Thyroid gland (tissue), 4 donors: ENCODE measurements around the gene CC2D1B. TPM values are rescaled to one million over a fixed set of nuclear protein-coding genes. Genes with fewer than 3 reads are reported as not detected.

Experiments used
- DNase-seq, 2 donors: peaks; one replicate each; pipeline ENCODE4 v3.0.0-alpha.2; 2019
- H3K27ac ChIP-seq, 3 donors: fragments of 200-600 bp; sonication (generic); 1 replicate in 2 of 3; 2 replicates in 1 of 3; pipeline ENCODE4 v1.5.1; 2016 to 2019; ENCODE audit warnings: mild to moderate bottlenecking in 1 of 3, moderate library complexity in 1 of 3
- H3K27me3 ChIP-seq: fragments of 200-600 bp; sonication (generic); one replicate; pipeline ENCODE4 v1.5.1; 2019
- H3K36me3 ChIP-seq, 2 donors: fragments of 200-600 bp; sonication (generic); one replicate each; pipeline ENCODE4 v1.5.1; 2016 to 2019
- H3K4me1 ChIP-seq, 2 donors: fragments of 200-600 bp; sonication (generic); one replicate each; pipeline ENCODE4 v1.5.1; 2017 to 2019
- H3K4me3 ChIP-seq, 3 donors: fragments of 200-600 bp; sonication (generic); replicated peaks in 1 of 3; 1 replicate in 2 of 3; 2 replicates in 1 of 3; pipeline ENCODE4 v1.5.1; 2016; ENCODE audit warnings: mild to moderate bottlenecking in 1 of 3
- H3K9me3 ChIP-seq: fragments of 200-600 bp; sonication (generic); one replicate; pipeline ENCODE4 v1.5.1; 2017
- CTCF ChIP-seq, 6 experiments: fragments of 200-600 bp in 3 of 6; fragments of 450-650 bp in 3 of 6; sonication (generic) in 3 of 6; IDR thresholded peaks; one replicate each; pipeline ENCODE4 v1.5.1; 2016 to 2019; ENCODE audit warnings: antibody characterized with exemption in 6 of 6, mild to moderate bottlenecking in 2 of 6, inconsistent platforms in 1 of 6, moderate library complexity in 1 of 6
- POLR2A ChIP-seq, 2 donors: fragments of 450-650 bp; IDR thresholded peaks; one replicate each; pipeline ENCODE4 v1.6.1; 2017; ENCODE audit warnings: antibody characterized with exemption in 2 of 2, mild to moderate bottlenecking in 2 of 2, moderate library complexity in 1 of 2
- WGBS, 2 donors: methylation state at CpG; one replicate each; pipeline ENCODE4 v1.1.5; 2017; 5-methylcytosine and 5-hydroxymethylcytosine counted together
- intact Hi-C: fragments of 100-400 bp; cut with DNase I; formaldehyde crosslinking; loops from one replicate; pipeline ENCODE4 v1.15.1; 2023
- total RNA-seq, 4 donors: library from RNA; depleted of rRNA; stranded (reverse); fragments of >200 nt; gene quantifications; one replicate each; pipeline ENCODE4 v1.2.3, GENCODE V29; 2016

CC2D1B gene
- total RNA-seq, 4 donors from 2014 or later: 34.7 to 68.2 (median 48.4) TPM

GRCh38 chr1:52345252-52345651 lies 20.8 kb downstream of the CC2D1B start:
- no peak overlapping the region for H3K27ac ChIP-seq
- H3K36me3 ChIP-seq: peaks cover 0 to 3% of the 10 kb centered on the region in 2 donors
- no peaks in the 10 kb centered on the region for H3K27me3 ChIP-seq
- no peak overlapping the region for H3K4me3 ChIP-seq
- no peaks in the 10 kb centered on the region for H3K9me3 ChIP-seq
- 95 to 100% methylated on average over 2 of the region's 2 CpGs for WGBS, 2 donors
- H3K4me1 ChIP-seq: no peaks in the 10 kb centered on the region
- TF ChIP-seq CTCF (IDR thresholded peaks at IDR 0.05) (no peak), POLR2A (IDR thresholded peaks at IDR 0.05) (no peak)
- intact Hi-C loops: no loop called here
- DNase-seq: no peak

GRCh38 chr1:52343979-52344378 lies 22.0 kb downstream of the CC2D1B start:
- TF ChIP-seq CTCF (IDR thresholded peaks at IDR 0.05): no peak
- TF ChIP-seq POLR2A (IDR thresholded peaks at IDR 0.05): no peak
- H3K9me3 ChIP-seq: no peaks in the 10 kb centered on the region
- no peaks in the 10 kb centered on the region for H3K4me1 ChIP-seq
- WGBS, 2 donors: 90 to 98% methylated on average over 3 of the region's 3 CpGs
- intact Hi-C loops: no loop called here
- peaks cover 6 to 11% of the 10 kb centered on the region in 2 donors for H3K36me3 ChIP-seq
- H3K27me3 ChIP-seq: no peaks in the 10 kb centered on the region
- no peak overlapping the region for H3K27ac ChIP-seq
- no peak overlapping the region for H3K4me3 ChIP-seq
- DNase-seq: no peak

- no peak for DNase-seq
- Histone ChIP-seq H3K27ac (no peak overlapping the region), H3K36me3 (peaks cover 6 to 11% of the 10 kb centered on the region in 2 donors), H3K9me3 (no peaks in the 10 kb centered on the region), H3K27me3 (no peaks in the 10 kb centered on the region), H3K4me1 (no peaks in the 10 kb centered on the region), H3K4me3 (no peak overlapping the region)
- TF ChIP-seq POLR2A (IDR thresholded peaks at IDR 0.05): no peak
- TF ChIP-seq CTCF (IDR thresholded peaks at IDR 0.05): no peak
- intact Hi-C loops: no loop called here
- WGBS, 2 donors: 88 to 90% methylated on average over 6 of the region's 7 CpGs
Measured at GRCh38 chr1:52341655-52342260, 24.2 kb downstream of the CC2D1B start.

- intact Hi-C loops: no loop called here
- DNase-seq: no peak
- Histone ChIP-seq H3K9me3 (no peaks in the 10 kb centered on the region), H3K4me1 (no peaks in the 10 kb centered on the region), H3K36me3 (peaks cover 6 to 11% of the 10 kb centered on the region in 2 donors), H3K27ac (no peak overlapping the region), H3K4me3 (no peak overlapping the region), H3K27me3 (no peaks in the 10 kb centered on the region)
- WGBS, 2 donors: 69% methylated on average over 2 of the region's 2 CpGs
- no peak for TF ChIP-seq CTCF (IDR thresholded peaks at IDR 0.05)
- no peak for TF ChIP-seq POLR2A (IDR thresholded peaks at IDR 0.05)
Measured at GRCh38 chr1:52337439-52337838, 28.6 kb downstream of the CC2D1B start.

- H3K27ac ChIP-seq: no peak overlapping the region
- H3K4me1 ChIP-seq: no peaks in the 10 kb centered on the region
- TF ChIP-seq POLR2A (IDR thresholded peaks at IDR 0.05) (no peak), CTCF (IDR thresholded peaks at IDR 0.05) (no peak)
- H3K36me3 ChIP-seq: peaks cover 5 to 6% of the 10 kb centered on the region in 2 donors
- no peak for DNase-seq
- 89 to 94% methylated on average over 3 of the region's 3 CpGs for WGBS, 2 donors
- no peaks in the 10 kb centered on the region for H3K27me3 ChIP-seq
- no peak overlapping the region for H3K4me3 ChIP-seq
- intact Hi-C loops: no loop called here
- no peaks in the 10 kb centered on the region for H3K9me3 ChIP-seq
Measured at GRCh38 chr1:52334906-52335528, 31.0 kb downstream of the CC2D1B start.
